DLD1 (cell line): ENCODE results near the gene APBB1IP.
"Not testable (repeated sequence)": the region's sequence is repeated elsewhere in the genome, so short reads cannot be mapped to it uniquely, and the experiment has no call there.

Source experiments
- in situ Hi-C: cut with HindIII; loops from 2 replicates; pipeline ENCODE4 v1.10.0; 2017; ENCODE audit warnings: low sequenced_read_pairs

Gene APBB1IP

DNA sequence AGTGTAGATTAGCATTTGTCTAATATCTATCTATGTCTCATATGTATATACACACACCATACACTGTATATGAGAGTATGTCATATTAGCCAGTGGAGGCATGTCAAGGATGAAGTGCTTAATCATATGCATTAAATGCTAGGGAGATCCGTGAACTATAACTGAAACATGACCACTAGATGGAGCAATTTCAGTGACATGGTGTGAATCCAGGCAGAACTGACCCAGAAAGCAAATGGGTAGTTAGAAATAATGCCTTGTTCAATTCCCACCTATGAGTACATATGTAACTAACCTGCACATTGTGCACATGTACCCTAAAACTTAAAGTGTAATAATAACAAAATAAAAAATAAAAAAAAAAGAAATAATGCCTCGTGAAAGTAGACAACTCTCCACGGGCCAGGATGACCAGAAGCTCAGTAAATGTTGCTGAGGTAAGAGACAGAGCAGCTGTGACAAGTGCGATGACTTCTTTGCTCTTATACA, 168.3 kb downstream of the APBB1IP start:
- in situ Hi-C loops: not testable (repeated sequence)

- in situ Hi-C loops: no loop called here
Observed at GRCh38 chr10:26612151-26612915, 174.2 kb downstream of the APBB1IP start.
